Type B pancreatic cell (in vitro differentiated cells): Measurements from ENCODE around the gene PALM2AKAP2. TPM values are rescaled to one million over a fixed set of nuclear protein-coding genes. Genes with fewer than 3 reads are reported as not detected.

Experiments used
- DNase-seq: peaks from one replicate; pipeline ENCODE4 v3.0.0; 2021; ENCODE audit warnings: mixed read lengths; ENCODE audit not compliant: unreplicated experiment; ENCODE audit errors: extremely low spot score
- H3K27ac Mint-ChIP-seq: 2 replicates; pipeline ENCODE4 v1.8.0; 2021; ENCODE audit warnings: mild to moderate bottlenecking, mixed read lengths
- H3K27me3 Mint-ChIP-seq: 2 replicates; pipeline ENCODE4 v1.8.0; 2021; ENCODE audit warnings: mixed read lengths
- H3K36me3 Mint-ChIP-seq: 2 replicates; pipeline ENCODE4 v1.8.0; 2021; ENCODE audit warnings: mixed read lengths
- H3K4me1 Mint-ChIP-seq: one replicate; pipeline ENCODE4 v1.8.0; 2021; ENCODE audit warnings: mixed read lengths; ENCODE audit not compliant: unreplicated experiment
- H3K4me3 Mint-ChIP-seq: 2 replicates; pipeline ENCODE4 v1.8.0; 2021; ENCODE audit warnings: mild to moderate bottlenecking, mixed read lengths
- H3K9me3 Mint-ChIP-seq: 2 replicates; pipeline ENCODE4 v1.8.0; 2021; ENCODE audit warnings: mixed read lengths
- CTCF ChIP-seq: fragments of 200-600 bp; sonication (generic); conservative IDR thresholded peaks from 2 replicates; pipeline ENCODE4 v1.5.0; 2021; ENCODE audit warnings: antibody characterized with exemption, mild to moderate bottlenecking
- total RNA-seq: library from RNA; stranded (reverse); gene quantifications from 2 replicates; pipeline ENCODE4 v1.2.1, GENCODE V29; 2021; ENCODE audit warnings: low replicate concordance

The PALM2AKAP2 gene
- total RNA-seq, 1 donor from 2014 or later: 24.4 TPM

GRCh38 chr9:109766351-109766750 is 13.6 kb upstream of the PALM2AKAP2 start:
- Mint-ChIP-seq H3K9me3 (peaks cover 4% of the 10 kb centered on the region), H3K36me3 (no peaks in the 10 kb centered on the region), H3K27ac (no peak overlapping the region), H3K4me3 (no peak overlapping the region), H3K27me3 (peaks cover 24% of the 10 kb centered on the region), H3K4me1 (peaks cover 15% of the 10 kb centered on the region)
- no peak for DNase-seq
- TF ChIP-seq CTCF: no peak

- Mint-ChIP-seq H3K4me1 (peaks cover 19% of the 10 kb centered on the region), H3K4me3 (no peak overlapping the region), H3K27ac (no peak overlapping the region), H3K9me3 (peaks cover 7% of the 10 kb centered on the region), H3K27me3 (peaks cover 22% of the 10 kb centered on the region), H3K36me3 (no peaks in the 10 kb centered on the region)
- no peak for TF ChIP-seq CTCF
- no peak for DNase-seq
Measured at GRCh38 chr9:109767404-109767803, 12.6 kb upstream of the PALM2AKAP2 start.

GRCh38 chr9:109767814-109768213 is 12.2 kb upstream of the PALM2AKAP2 start:
- H3K4me3 Mint-ChIP-seq: no peak overlapping the region
- no peaks in the 10 kb centered on the region for H3K36me3 Mint-ChIP-seq
- no peak overlapping the region for H3K27ac Mint-ChIP-seq
- DNase-seq: no peak
- H3K4me1 Mint-ChIP-seq: peaks cover 19% of the 10 kb centered on the region
- no peak for TF ChIP-seq CTCF
- peaks cover 7% of the 10 kb centered on the region for H3K9me3 Mint-ChIP-seq
- peaks cover 22% of the 10 kb centered on the region for H3K27me3 Mint-ChIP-seq

GRCh38 chr9:109769250-109769649 is 10.7 kb upstream of the PALM2AKAP2 start:
- no peak for DNase-seq
- Mint-ChIP-seq H3K27me3 (peaks cover 15% of the 10 kb centered on the region), H3K9me3 (peaks cover 7% of the 10 kb centered on the region), H3K36me3 (no peaks in the 10 kb centered on the region), H3K27ac (no peak overlapping the region), H3K4me1 (peaks cover 19% of the 10 kb centered on the region), H3K4me3 (no peak overlapping the region)
- TF ChIP-seq CTCF: no peak

- Mint-ChIP-seq H3K27ac (no peak overlapping the region), H3K4me3 (no peak overlapping the region), H3K4me1 (peaks cover 19% of the 10 kb centered on the region), H3K9me3 (peaks cover 7% of the 10 kb centered on the region), H3K36me3 (no peaks in the 10 kb centered on the region), H3K27me3 (peaks cover 11% of the 10 kb centered on the region)
- TF ChIP-seq CTCF: no peak
- no peak for DNase-seq
Measured at GRCh38 chr9:109770101-109770500, 9.9 kb upstream of the PALM2AKAP2 start.

- no peak for DNase-seq
- no peaks in the 10 kb centered on the region for H3K36me3 Mint-ChIP-seq
- H3K27ac Mint-ChIP-seq: peak overlapping the region; percentile 4
- no peak for TF ChIP-seq CTCF
- peaks cover 19% of the 10 kb centered on the region for H3K4me1 Mint-ChIP-seq
- no peak overlapping the region for H3K4me3 Mint-ChIP-seq
- H3K9me3 Mint-ChIP-seq: peaks cover 7% of the 10 kb centered on the region
- H3K27me3 Mint-ChIP-seq: peaks cover 11% of the 10 kb centered on the region
Measured at GRCh38 chr9:109771087-109771486, 8.9 kb upstream of the PALM2AKAP2 start.
